SK-N-SH treated with all-trans-retinoic acid at 6 μM for 48 hours (cell line): ENCODE data around the gene ATR.

Experiments used
- ISL1 ChIP-seq: fragments of 250-450 bp; sonication (Bioruptor Pico); IDR thresholded peaks from 2 replicates; pipeline ENCODE4 v2.1.2; 2022; ENCODE audit warnings: mild to moderate bottlenecking, moderate library complexity
- ZNF8 ChIP-seq: fragments of 450-650 bp; formaldehyde crosslinking; IDR thresholded peaks from 2 replicates; pipeline ENCODE4 v1.5.0; 2020; ENCODE audit warnings: mild to moderate bottlenecking, moderate library complexity
- TF ChIP-seq, protein P1 (sequence below): fragments of 250-450 bp; sonication (Bioruptor Pico); IDR thresholded peaks from 2 replicates; pipeline ENCODE4 v1.5.1; 2021; ENCODE audit warnings: mild to moderate bottlenecking, moderate library complexity

DNA sequence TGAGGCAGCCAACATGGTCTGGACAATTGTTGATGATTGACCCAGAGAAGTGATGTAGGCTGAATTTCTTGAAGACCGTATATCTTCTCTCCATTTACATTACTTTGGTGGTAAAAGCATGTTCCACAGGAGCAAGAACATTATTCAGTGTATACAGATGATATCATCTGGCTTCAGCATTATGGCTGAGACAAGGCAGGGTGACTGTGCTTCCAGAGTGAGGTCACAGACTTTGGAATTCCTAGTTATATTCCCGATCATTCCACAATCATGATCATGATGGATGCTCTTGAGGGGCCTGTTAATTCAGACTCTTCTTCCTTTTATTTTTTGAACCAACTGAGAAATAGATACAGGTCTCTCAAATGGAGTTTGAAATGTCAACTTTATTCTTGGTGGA, 36.6 kb upstream of the ATR start:
- no peak for TF ChIP-seq ZNF8 (CRISPR knock-in tag)
- no peak for TF ChIP-seq ISL1 (CRISPR knock-in tag)
- TF ChIP-seq, protein P1, sequence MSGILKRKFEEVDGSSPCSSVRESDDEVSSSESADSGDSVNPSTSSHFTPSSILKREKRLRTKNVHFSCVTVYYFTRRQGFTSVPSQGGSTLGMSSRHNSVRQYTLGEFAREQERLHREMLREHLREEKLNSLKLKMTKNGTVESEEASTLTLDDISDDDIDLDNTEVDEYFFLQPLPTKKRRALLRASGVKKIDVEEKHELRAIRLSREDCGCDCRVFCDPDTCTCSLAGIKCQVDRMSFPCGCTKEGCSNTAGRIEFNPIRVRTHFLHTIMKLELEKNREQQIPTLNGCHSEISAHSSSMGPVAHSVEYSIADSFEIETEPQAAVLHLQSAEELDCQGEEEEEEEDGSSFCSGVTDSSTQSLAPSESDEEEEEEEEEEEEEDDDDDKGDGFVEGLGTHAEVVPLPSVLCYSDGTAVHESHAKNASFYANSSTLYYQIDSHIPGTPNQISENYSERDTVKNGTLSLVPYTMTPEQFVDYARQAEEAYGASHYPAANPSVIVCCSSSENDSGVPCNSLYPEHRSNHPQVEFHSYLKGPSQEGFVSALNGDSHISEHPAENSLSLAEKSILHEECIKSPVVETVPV (CRISPR knock-in tag), result no peak
